HL-60/S4 treated with phorbol 12-myristate 13-acetate at 8.2 ng/mL for 4 days and 3 days (cell line): ENCODE results near the gene FAM25G.
"Not testable (repeated sequence)": the region's sequence is repeated elsewhere in the genome, so short reads cannot be mapped to it uniquely, and the experiment has no call there.

ENCODE experiments used
- in situ Hi-C: fragments of 300-500 bp; cut with MboI; formaldehyde crosslinking; loops from 2 replicates; pipeline ENCODE4 v1.15.0; 2022; ENCODE audit warnings: low sequenced_read_pairs

Gene FAM25G

GRCh38 chr10:47465216-47465917 lies 26.1 kb downstream of the FAM25G start:
- in situ Hi-C loops: not testable (repeated sequence)

GRCh38 chr10:47462577-47463358 lies 28.7 kb downstream of the FAM25G start:
- in situ Hi-C loops: not testable (repeated sequence)

- in situ Hi-C loops: not testable (repeated sequence)
These were observed 30.2 kb downstream of the FAM25G start for GRCh38 chr10:47461261-47461687.

GRCh38 chr10:47458466-47459154 lies 32.9 kb downstream of the FAM25G start:
- in situ Hi-C loops: no loop called here

GRCh38 chr10:47457826-47458225 lies 33.7 kb downstream of the FAM25G start:
- in situ Hi-C loops: no loop called here

GRCh38 chr10:47457528-47457820 lies 34.0 kb downstream of the FAM25G start:
- in situ Hi-C loops: no loop called here

GRCh38 chr10:47456794-47457527 lies 34.5 kb downstream of the FAM25G start:
- in situ Hi-C loops: no loop called here

- in situ Hi-C loops: no loop called here
These were observed 35.3 kb downstream of the FAM25G start for GRCh38 chr10:47456079-47456785.

GRCh38 chr10:47455350-47456078 lies 36.0 kb downstream of the FAM25G start:
- in situ Hi-C loops: not testable (repeated sequence)

GRCh38 chr10:47454780-47455058 lies 36.8 kb downstream of the FAM25G start:
- in situ Hi-C loops: no loop called here

GRCh38 chr10:47454008-47454779 lies 37.3 kb downstream of the FAM25G start:
- in situ Hi-C loops: no loop called here

GRCh38 chr10:47453141-47454007 lies 38.1 kb downstream of the FAM25G start:
- in situ Hi-C loops: no loop called here

- in situ Hi-C loops: no loop called here
These were observed 38.9 kb downstream of the FAM25G start for GRCh38 chr10:47452495-47453140.

- in situ Hi-C loops: no loop called here
These were observed 39.5 kb downstream of the FAM25G start for GRCh38 chr10:47451998-47452494.

- in situ Hi-C loops: no loop called here
These were observed 40.1 kb downstream of the FAM25G start for GRCh38 chr10:47451273-47451997.

- in situ Hi-C loops: no loop called here
These were observed 41.1 kb downstream of the FAM25G start for GRCh38 chr10:47450442-47450841.

- in situ Hi-C loops: no loop called here
These were observed 41.5 kb downstream of the FAM25G start for GRCh38 chr10:47449979-47450378.
